Loucy (cell line): Measurements from ENCODE around the gene AGO4.

Experiments
- CTCF ChIP-seq: fragments of 200-600 bp; sonication (generic); conservative IDR thresholded peaks from 2 replicates; pipeline ENCODE4 v1.5.1; 2014; ENCODE audit warnings: mild to moderate bottlenecking, antibody characterized with exemption, low read length
- EZH2phosphoT487 ChIP-seq: fragments of 200-600 bp; IDR thresholded peaks from 2 replicates; pipeline ENCODE4 v1.6.1; 2018; ENCODE audit warnings: antibody characterized with exemption, mild to moderate bottlenecking, moderate library complexity, borderline replicate concordance

GRCh38 chr1:35825255-35825654 lies 17.4 kb downstream of the AGO4 start:
- TF ChIP-seq CTCF, result no peak
- no peak for TF ChIP-seq EZH2phosphoT487
